Gastroesophageal sphincter (tissue), 3 donors: ENCODE results near the gene PIGBOS1.

Experiments
- POLR2A ChIP-seq, 2 donors: fragments of 450-650 bp; IDR thresholded peaks; one replicate each; pipeline ENCODE4 v1.6.1; 2017; ENCODE audit warnings: antibody characterized with exemption in 2 of 2, mild to moderate bottlenecking in 2 of 2, moderate library complexity in 1 of 2
- POLR2AphosphoS5 ChIP-seq: sonication (generic); formaldehyde crosslinking; IDR thresholded peaks from one replicate; pipeline ENCODE4 v1.6.1; 2017; ENCODE audit warnings: antibody characterized with exemption
- TF ChIP-seq, protein P1 (sequence below), 4 experiments: fragments of 200-600 bp in 2 of 4; fragments of 450-650 bp in 2 of 4; sonication (generic) in 1 of 4; IDR thresholded peaks; one replicate each; pipeline ENCODE4 v1.5.1; 2017 to 2019; ENCODE audit warnings: antibody characterized with exemption in 4 of 4, mild to moderate bottlenecking in 2 of 4, moderate library complexity in 2 of 4

DNA sequence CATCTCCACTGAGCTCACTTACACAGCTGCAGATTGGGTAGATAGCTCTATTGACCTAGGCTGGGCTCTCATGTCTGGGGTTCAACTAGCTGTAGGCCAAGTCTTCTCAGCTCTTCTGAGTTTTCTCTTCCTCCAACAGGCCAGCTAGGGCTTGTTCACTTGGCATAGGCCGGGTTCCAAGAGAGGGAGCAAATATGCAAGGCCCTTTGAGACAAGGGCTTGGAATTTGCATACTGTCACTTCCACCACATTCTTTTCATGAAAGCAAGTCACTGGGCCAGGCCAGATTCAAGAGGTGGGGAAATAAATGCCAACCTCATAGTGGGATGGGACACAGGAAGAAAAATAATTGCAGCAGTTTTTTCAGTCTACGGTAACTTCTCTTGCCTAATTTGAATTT is 25.3 kb upstream of the PIGBOS1 start:
- TF ChIP-seq, protein P1, sequence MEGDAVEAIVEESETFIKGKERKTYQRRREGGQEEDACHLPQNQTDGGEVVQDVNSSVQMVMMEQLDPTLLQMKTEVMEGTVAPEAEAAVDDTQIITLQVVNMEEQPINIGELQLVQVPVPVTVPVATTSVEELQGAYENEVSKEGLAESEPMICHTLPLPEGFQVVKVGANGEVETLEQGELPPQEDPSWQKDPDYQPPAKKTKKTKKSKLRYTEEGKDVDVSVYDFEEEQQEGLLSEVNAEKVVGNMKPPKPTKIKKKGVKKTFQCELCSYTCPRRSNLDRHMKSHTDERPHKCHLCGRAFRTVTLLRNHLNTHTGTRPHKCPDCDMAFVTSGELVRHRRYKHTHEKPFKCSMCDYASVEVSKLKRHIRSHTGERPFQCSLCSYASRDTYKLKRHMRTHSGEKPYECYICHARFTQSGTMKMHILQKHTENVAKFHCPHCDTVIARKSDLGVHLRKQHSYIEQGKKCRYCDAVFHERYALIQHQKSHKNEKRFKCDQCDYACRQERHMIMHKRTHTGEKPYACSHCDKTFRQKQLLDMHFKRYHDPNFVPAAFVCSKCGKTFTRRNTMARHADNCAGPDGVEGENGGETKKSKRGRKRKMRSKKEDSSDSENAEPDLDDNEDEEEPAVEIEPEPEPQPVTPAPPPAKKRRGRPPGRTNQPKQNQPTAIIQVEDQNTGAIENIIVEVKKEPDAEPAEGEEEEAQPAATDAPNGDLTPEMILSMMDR (IDR thresholded peaks at IDR 0.05): no peak
- TF ChIP-seq POLR2A (IDR thresholded peaks at IDR 0.05) (no peak), POLR2AphosphoS5 (no peak)
